Measurements from ENCODE around the gene GUCY1B1. TPM values are rescaled to one million over a fixed set of nuclear protein-coding genes. Genes with fewer than 3 reads are reported as not detected.

Gene GUCY1B1
- total and polyA plus RNA-seq, 2 donors = 5.5 to 7.2 TPM

- WGBS = 89% methylated on average over 3 of the region's 3 CpGs
- no peak overlapping the region for H3K4me3 ChIP-seq (ENCODE audit: low read length in 2 of 2)
- no peaks in the 10 kb centered on the region for H3K27me3 ChIP-seq (ENCODE audit: control insufficient read depth in 2 of 2, insufficient read depth in 1 of 2, low read length in 1 of 2)
- no peaks in the 10 kb centered on the region for H3K4me1 ChIP-seq (ENCODE audit: control insufficient read depth in 2 of 2, insufficient read depth in 2 of 2, low read length in 2 of 2)
- no peaks in the 10 kb centered on the region for H3K36me3 ChIP-seq (ENCODE audit: control insufficient read depth in 2 of 2, insufficient read depth in 2 of 2, low read length in 1 of 2)
- H3K9me3 ChIP-seq (ENCODE audit: control insufficient read depth in 2 of 2, insufficient read depth in 1 of 2, low read length in 1 of 2) = no peaks in the 10 kb centered on the region
- no peak for DNase-seq (ENCODE audit: low read depth in 6 of 9, low spot score in 9 of 9)
- H3K27ac ChIP-seq (ENCODE audit: low read depth in 1 of 2, low read length in 1 of 2) = no peak overlapping the region
Observed at GRCh38 chr4:155822572-155822971, 63.8 kb downstream of the GUCY1B1 start.

DNA sequence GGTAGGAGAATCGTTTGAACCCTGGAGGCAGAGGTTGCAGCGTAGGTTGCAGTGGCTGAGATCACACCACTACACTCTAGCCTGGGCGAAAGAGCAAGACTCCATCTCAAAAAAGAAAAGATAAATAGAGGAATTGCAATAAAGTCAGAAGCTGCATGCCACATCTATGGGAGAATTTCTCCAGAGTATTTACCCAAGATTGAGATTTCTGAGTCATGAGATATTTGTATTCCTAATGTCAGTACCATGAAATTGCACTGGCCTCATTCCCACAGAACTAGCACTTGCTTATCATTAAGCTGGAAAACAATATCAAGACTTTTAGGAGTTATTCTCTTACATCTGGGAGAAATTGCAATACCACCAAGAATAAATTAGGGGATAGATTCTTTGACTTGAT is 69.8 kb downstream of the GUCY1B1 start:
- no peaks in the 10 kb centered on the region for H3K27me3 ChIP-seq (ENCODE audit: control insufficient read depth in 2 of 2, insufficient read depth in 1 of 2, low read length in 1 of 2)
- no peaks in the 10 kb centered on the region for H3K36me3 ChIP-seq (ENCODE audit: control insufficient read depth in 2 of 2, insufficient read depth in 2 of 2, low read length in 1 of 2)
- no peak for DNase-seq (ENCODE audit: low read depth in 6 of 9, low spot score in 9 of 9)
- H3K4me3 ChIP-seq (ENCODE audit: low read length in 2 of 2) = no peak overlapping the region
- no peak overlapping the region for H3K27ac ChIP-seq (ENCODE audit: low read depth in 1 of 2, low read length in 1 of 2)
- H3K4me1 ChIP-seq (ENCODE audit: control insufficient read depth in 2 of 2, insufficient read depth in 2 of 2, low read length in 2 of 2) = no peaks in the 10 kb centered on the region
- 95% methylated on average over 3 of the region's 3 CpGs for WGBS
- no peaks in the 10 kb centered on the region for H3K9me3 ChIP-seq (ENCODE audit: control insufficient read depth in 2 of 2, insufficient read depth in 1 of 2, low read length in 1 of 2)

GRCh38 chr4:155832664-155833063 is 73.8 kb downstream of the GUCY1B1 start:
- H3K36me3 ChIP-seq (ENCODE audit: control insufficient read depth in 2 of 2, insufficient read depth in 2 of 2, low read length in 1 of 2) = no peaks in the 10 kb centered on the region
- H3K27me3 ChIP-seq (ENCODE audit: control insufficient read depth in 2 of 2, insufficient read depth in 1 of 2, low read length in 1 of 2) = no peaks in the 10 kb centered on the region
- H3K4me3 ChIP-seq (ENCODE audit: low read length in 2 of 2) = no peak overlapping the region
- DNase-seq (ENCODE audit: low read depth in 6 of 9, low spot score in 9 of 9) = no peak
- H3K9me3 ChIP-seq (ENCODE audit: control insufficient read depth in 2 of 2, insufficient read depth in 1 of 2, low read length in 1 of 2) = no peaks in the 10 kb centered on the region
- H3K4me1 ChIP-seq (ENCODE audit: control insufficient read depth in 2 of 2, insufficient read depth in 2 of 2, low read length in 2 of 2) = no peaks in the 10 kb centered on the region
- H3K27ac ChIP-seq (ENCODE audit: low read depth in 1 of 2, low read length in 1 of 2) = no peak overlapping the region

GRCh38 chr4:155837203-155837796 is 78.5 kb downstream of the GUCY1B1 start:
- Histone ChIP-seq H3K27me3 (ENCODE audit: control insufficient read depth in 2 of 2, insufficient read depth in 1 of 2, low read length in 1 of 2) (no peaks in the 10 kb centered on the region), H3K27ac (ENCODE audit: low read depth in 1 of 2, low read length in 1 of 2) (no peak overlapping the region), H3K36me3 (ENCODE audit: control insufficient read depth in 2 of 2, insufficient read depth in 2 of 2, low read length in 1 of 2) (no peaks in the 10 kb centered on the region), H3K9me3 (ENCODE audit: control insufficient read depth in 2 of 2, insufficient read depth in 1 of 2, low read length in 1 of 2) (no peaks in the 10 kb centered on the region), H3K4me1 (ENCODE audit: control insufficient read depth in 2 of 2, insufficient read depth in 2 of 2, low read length in 2 of 2) (no peaks in the 10 kb centered on the region), H3K4me3 (ENCODE audit: low read length in 2 of 2) (no peak overlapping the region)
- no peak for DNase-seq (ENCODE audit: low read depth in 6 of 9, low spot score in 9 of 9)
- 81% methylated on average over 1 of the region's 1 CpG for WGBS

DNA sequence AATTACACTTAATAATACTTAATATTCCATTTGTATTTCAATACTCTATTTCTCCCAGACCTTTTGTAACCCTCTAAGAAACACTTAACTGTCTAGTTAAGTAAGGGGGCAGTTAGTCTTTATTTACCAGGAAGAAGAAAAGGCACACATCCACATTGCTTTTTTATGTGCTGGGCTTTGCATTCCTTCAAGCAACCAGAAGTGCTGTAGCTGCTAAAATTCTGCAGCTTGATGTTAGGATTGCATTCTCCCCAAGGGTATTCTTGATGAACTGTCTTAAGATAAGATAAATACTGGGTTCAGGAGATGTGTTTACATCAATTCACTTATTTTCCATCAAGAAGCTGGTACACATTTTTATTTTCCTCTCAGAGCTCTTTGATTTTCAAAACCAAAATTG is 83.3 kb downstream of the GUCY1B1 start:
- H3K36me3 ChIP-seq (ENCODE audit: control insufficient read depth in 2 of 2, insufficient read depth in 2 of 2, low read length in 1 of 2) = no peaks in the 10 kb centered on the region
- no peak overlapping the region for H3K4me3 ChIP-seq (ENCODE audit: low read length in 2 of 2)
- H3K9me3 ChIP-seq (ENCODE audit: control insufficient read depth in 2 of 2, insufficient read depth in 1 of 2, low read length in 1 of 2) = no peaks in the 10 kb centered on the region
- H3K27me3 ChIP-seq (ENCODE audit: control insufficient read depth in 2 of 2, insufficient read depth in 1 of 2, low read length in 1 of 2) = no peaks in the 10 kb centered on the region
- H3K27ac ChIP-seq (ENCODE audit: low read depth in 1 of 2, low read length in 1 of 2) = no peak overlapping the region
- no peak for DNase-seq (ENCODE audit: low read depth in 6 of 9, low spot score in 9 of 9)
- no peaks in the 10 kb centered on the region for H3K4me1 ChIP-seq (ENCODE audit: control insufficient read depth in 2 of 2, insufficient read depth in 2 of 2, low read length in 2 of 2)

- H3K27ac ChIP-seq (ENCODE audit: low read depth in 1 of 2, low read length in 1 of 2) = no peak overlapping the region
- H3K27me3 ChIP-seq (ENCODE audit: control insufficient read depth in 2 of 2, insufficient read depth in 1 of 2, low read length in 1 of 2) = no peaks in the 10 kb centered on the region
- H3K36me3 ChIP-seq (ENCODE audit: control insufficient read depth in 2 of 2, insufficient read depth in 2 of 2, low read length in 1 of 2) = no peaks in the 10 kb centered on the region
- H3K4me1 ChIP-seq (ENCODE audit: control insufficient read depth in 2 of 2, insufficient read depth in 2 of 2, low read length in 2 of 2) = no peaks in the 10 kb centered on the region
- no peak overlapping the region for H3K4me3 ChIP-seq (ENCODE audit: low read length in 2 of 2)
- no peaks in the 10 kb centered on the region for H3K9me3 ChIP-seq (ENCODE audit: control insufficient read depth in 2 of 2, insufficient read depth in 1 of 2, low read length in 1 of 2)
- no peak for DNase-seq (ENCODE audit: low read depth in 6 of 9, low spot score in 9 of 9)
Observed at GRCh38 chr4:155846929-155847328, 88.1 kb downstream of the GUCY1B1 start.

- Histone ChIP-seq H3K36me3 (ENCODE audit: control insufficient read depth in 2 of 2, insufficient read depth in 2 of 2, low read length in 1 of 2) (no peaks in the 10 kb centered on the region), H3K4me1 (ENCODE audit: control insufficient read depth in 2 of 2, insufficient read depth in 2 of 2, low read length in 2 of 2) (no peaks in the 10 kb centered on the region), H3K4me3 (ENCODE audit: low read length in 2 of 2) (no peak overlapping the region), H3K9me3 (ENCODE audit: control insufficient read depth in 2 of 2, insufficient read depth in 1 of 2, low read length in 1 of 2) (no peaks in the 10 kb centered on the region), H3K27me3 (ENCODE audit: control insufficient read depth in 2 of 2, insufficient read depth in 1 of 2, low read length in 1 of 2) (no peaks in the 10 kb centered on the region), H3K27ac (ENCODE audit: low read depth in 1 of 2, low read length in 1 of 2) (no peak overlapping the region)
- DNase-seq (ENCODE audit: low read depth in 6 of 9, low spot score in 9 of 9) = no peak
- WGBS = 85% methylated on average over 4 of the region's 4 CpGs
Observed at GRCh38 chr4:155849042-155849441, 90.2 kb downstream of the GUCY1B1 start.

DNA sequence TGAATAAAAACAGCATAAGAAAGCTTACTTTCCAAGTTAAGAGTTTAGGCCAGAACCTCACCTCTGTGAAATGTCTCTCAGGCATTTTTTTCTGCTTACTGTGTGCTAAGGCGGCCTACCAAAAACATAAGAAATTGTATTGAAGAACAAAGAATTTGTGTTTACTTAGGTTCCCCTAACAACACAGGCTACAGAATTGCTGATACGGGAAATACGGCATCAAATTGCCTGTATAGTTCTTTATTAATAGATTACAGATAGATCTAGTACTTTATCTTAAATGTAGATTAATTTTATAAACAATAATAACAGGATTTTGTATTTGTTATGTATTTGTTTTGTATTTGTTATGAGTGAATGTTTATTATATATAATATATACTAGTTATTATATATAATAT is 94.4 kb downstream of the GUCY1B1 start:
- 98% methylated on average over 3 of the region's 3 CpGs for WGBS
- H3K9me3 ChIP-seq (ENCODE audit: control insufficient read depth in 2 of 2, insufficient read depth in 1 of 2, low read length in 1 of 2) = no peaks in the 10 kb centered on the region
- no peak for DNase-seq (ENCODE audit: low read depth in 6 of 9, low spot score in 9 of 9)
- H3K4me3 ChIP-seq (ENCODE audit: low read length in 2 of 2) = no peak overlapping the region
- no peaks in the 10 kb centered on the region for H3K36me3 ChIP-seq (ENCODE audit: control insufficient read depth in 2 of 2, insufficient read depth in 2 of 2, low read length in 1 of 2)
- no peaks in the 10 kb centered on the region for H3K27me3 ChIP-seq (ENCODE audit: control insufficient read depth in 2 of 2, insufficient read depth in 1 of 2, low read length in 1 of 2)
- H3K27ac ChIP-seq (ENCODE audit: low read depth in 1 of 2, low read length in 1 of 2) = no peak overlapping the region
- no peaks in the 10 kb centered on the region for H3K4me1 ChIP-seq (ENCODE audit: control insufficient read depth in 2 of 2, insufficient read depth in 2 of 2, low read length in 2 of 2)

DNA sequence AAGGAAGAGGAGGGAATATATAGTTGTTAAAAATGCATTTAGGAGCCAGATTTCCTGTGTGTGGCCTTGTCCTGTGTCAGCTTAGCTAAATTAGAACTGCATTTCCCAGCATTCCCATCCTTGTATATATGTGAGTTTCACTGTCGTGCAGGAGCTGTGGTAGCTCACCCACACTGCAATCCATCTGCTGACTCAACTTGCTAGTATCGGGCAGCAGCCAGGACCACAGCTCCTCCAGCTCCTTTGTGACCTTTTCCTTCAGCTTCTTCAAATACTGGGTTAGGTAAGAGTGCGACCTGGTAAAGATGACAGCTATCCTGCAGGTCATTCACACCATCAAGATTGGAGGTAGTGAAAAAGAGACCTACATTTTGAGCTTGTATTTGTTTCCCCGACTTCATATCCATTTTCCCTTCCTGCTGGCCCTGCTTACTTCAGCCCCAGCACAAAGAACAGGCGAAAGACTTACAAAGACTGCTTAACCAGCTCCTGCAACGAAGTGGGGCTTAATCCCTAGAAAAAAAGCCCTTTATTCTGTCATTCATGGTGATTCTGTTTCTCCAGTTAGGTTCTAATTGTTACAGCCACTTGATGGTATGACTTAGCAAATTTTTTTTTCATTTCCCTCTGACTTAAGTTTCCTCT is 95.9 kb downstream of the GUCY1B1 start:
- no peak overlapping the region for H3K27ac ChIP-seq (ENCODE audit: low read depth in 1 of 2, low read length in 1 of 2)
- H3K27me3 ChIP-seq (ENCODE audit: control insufficient read depth in 2 of 2, insufficient read depth in 1 of 2, low read length in 1 of 2) = no peaks in the 10 kb centered on the region
- no peak for DNase-seq (ENCODE audit: low read depth in 6 of 9, low spot score in 9 of 9)
- H3K4me3 ChIP-seq (ENCODE audit: low read length in 2 of 2) = no peak overlapping the region
- no peaks in the 10 kb centered on the region for H3K9me3 ChIP-seq (ENCODE audit: control insufficient read depth in 2 of 2, insufficient read depth in 1 of 2, low read length in 1 of 2)
- H3K4me1 ChIP-seq (ENCODE audit: control insufficient read depth in 2 of 2, insufficient read depth in 2 of 2, low read length in 2 of 2) = no peaks in the 10 kb centered on the region
- H3K36me3 ChIP-seq (ENCODE audit: control insufficient read depth in 2 of 2, insufficient read depth in 2 of 2, low read length in 1 of 2) = no peaks in the 10 kb centered on the region
- 76% methylated on average over 6 of the region's 6 CpGs for WGBS

Data from thymus (tissue), 11 donors.